NB4 (cell line): ENCODE measurements around the gene WDR76.
A peak's percentile ranks its signal among the peaks of the same experiment; 100 is the strongest.
"Not testable (repeated sequence)": the region's sequence is repeated elsewhere in the genome, so short reads cannot be mapped to it uniquely, and the experiment has no call there.

Source experiments
- DNase-seq: peaks from one replicate; pipeline ENCODE4 v3.0.0; 2010; ENCODE audit warnings: low read depth
- H3K4me3 ChIP-seq: one replicate; pipeline ENCODE4 v1.5.1; 2011; ENCODE audit warnings: mild to moderate bottlenecking, low read depth, low read length, moderate library complexity
- MYC ChIP-seq: IDR thresholded peaks from 2 replicates; pipeline ENCODE4 v1.6.1; 2011; ENCODE audit warnings: low read depth, low read length
- POLR2A ChIP-seq: IDR thresholded peaks from 2 replicates; pipeline ENCODE4 v1.6.1; 2011; ENCODE audit warnings: mild to moderate bottlenecking; ENCODE audit not compliant: insufficient read length; ENCODE audit errors: extremely low read depth
- TF ChIP-seq, protein P1 (sequence below): IDR thresholded peaks from 2 replicates; pipeline ENCODE4 v1.6.1; 2011; ENCODE audit warnings: low read depth, low read length
- TF ChIP-seq, protein P2 (sequence below): IDR thresholded peaks from one replicate; pipeline ENCODE4 v1.5.1; 2012; ENCODE audit warnings: low read depth, low read length

The WDR76 gene

DNA sequence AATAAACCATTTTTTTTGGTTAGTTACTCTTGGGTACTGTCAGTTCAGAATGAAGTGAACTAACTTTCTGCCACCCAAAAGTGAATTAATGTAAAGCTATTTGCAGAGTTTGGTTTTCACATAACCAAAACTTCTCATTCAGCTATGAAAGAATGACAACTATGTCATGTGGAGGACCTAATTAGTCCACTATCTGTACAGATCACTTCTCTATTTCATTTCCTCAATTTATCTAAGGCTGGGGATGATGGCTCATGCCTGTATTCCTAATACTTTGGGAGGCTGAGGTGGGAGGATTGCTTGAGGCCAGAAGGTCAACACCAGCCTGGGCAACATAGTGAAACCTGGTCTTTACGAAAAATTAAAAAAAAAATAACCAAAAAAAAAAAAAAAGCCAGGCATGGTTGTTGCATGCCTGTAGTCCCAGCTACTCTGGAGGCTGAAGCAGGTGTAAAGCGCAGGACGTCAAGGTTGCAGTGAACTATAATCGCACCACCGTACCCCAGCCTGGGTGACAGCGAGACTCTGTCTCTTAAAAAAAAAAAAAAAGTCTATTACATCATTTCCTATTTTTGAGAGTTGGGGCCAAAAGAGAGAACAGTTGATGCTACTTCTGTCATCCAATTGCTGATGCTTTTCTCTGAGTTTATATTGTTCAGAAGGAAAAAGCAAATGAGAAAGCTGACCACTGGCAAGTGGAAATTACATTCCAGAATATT, 17.7 kb upstream of the WDR76 start:
- no peak overlapping the region for H3K4me3 ChIP-seq
- TF ChIP-seq, protein P1, sequence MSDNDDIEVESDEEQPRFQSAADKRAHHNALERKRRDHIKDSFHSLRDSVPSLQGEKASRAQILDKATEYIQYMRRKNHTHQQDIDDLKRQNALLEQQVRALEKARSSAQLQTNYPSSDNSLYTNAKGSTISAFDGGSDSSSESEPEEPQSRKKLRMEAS, result no peak
- TF ChIP-seq POLR2A (no peak), MYC (no peak)
- TF ChIP-seq, protein P2, sequence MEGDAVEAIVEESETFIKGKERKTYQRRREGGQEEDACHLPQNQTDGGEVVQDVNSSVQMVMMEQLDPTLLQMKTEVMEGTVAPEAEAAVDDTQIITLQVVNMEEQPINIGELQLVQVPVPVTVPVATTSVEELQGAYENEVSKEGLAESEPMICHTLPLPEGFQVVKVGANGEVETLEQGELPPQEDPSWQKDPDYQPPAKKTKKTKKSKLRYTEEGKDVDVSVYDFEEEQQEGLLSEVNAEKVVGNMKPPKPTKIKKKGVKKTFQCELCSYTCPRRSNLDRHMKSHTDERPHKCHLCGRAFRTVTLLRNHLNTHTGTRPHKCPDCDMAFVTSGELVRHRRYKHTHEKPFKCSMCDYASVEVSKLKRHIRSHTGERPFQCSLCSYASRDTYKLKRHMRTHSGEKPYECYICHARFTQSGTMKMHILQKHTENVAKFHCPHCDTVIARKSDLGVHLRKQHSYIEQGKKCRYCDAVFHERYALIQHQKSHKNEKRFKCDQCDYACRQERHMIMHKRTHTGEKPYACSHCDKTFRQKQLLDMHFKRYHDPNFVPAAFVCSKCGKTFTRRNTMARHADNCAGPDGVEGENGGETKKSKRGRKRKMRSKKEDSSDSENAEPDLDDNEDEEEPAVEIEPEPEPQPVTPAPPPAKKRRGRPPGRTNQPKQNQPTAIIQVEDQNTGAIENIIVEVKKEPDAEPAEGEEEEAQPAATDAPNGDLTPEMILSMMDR, result no peak

DNA sequence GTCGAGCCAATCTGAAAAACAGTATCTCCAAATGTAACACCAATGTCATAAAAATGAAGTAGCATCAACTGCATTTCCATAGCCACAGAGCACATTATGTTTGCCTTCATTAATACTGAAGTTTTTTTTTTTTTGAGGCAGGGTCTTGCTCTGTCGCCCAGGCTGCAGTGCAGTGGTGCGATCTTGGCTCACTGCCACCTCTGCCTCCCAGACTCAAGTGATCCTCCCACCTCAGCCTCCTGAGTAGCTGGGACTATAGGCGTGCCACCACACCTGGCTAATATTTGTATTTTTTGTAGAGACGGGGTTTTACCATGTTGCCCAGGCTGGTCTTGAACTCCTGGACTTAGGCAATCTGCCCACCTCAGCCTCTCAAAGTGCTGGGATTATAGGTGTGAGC, 11.7 kb upstream of the WDR76 start:
- not testable (repeated sequence) for DNase-seq, H3K4me3 ChIP-seq

More for the DNA sequence above, 17.7 kb upstream of the WDR76 start:
- DNase-seq, result no peak

GRCh38 chr15:43821505-43821904, 5.3 kb upstream of the WDR76 start:
- TF ChIP-seq MYC (no peak), POLR2A (no peak)
- TF ChIP-seq, protein P2, result no peak
- TF ChIP-seq, protein P1, result no peak
- peak overlapping the region; percentile 37 for H3K4me3 ChIP-seq
- no peak for DNase-seq

DNA sequence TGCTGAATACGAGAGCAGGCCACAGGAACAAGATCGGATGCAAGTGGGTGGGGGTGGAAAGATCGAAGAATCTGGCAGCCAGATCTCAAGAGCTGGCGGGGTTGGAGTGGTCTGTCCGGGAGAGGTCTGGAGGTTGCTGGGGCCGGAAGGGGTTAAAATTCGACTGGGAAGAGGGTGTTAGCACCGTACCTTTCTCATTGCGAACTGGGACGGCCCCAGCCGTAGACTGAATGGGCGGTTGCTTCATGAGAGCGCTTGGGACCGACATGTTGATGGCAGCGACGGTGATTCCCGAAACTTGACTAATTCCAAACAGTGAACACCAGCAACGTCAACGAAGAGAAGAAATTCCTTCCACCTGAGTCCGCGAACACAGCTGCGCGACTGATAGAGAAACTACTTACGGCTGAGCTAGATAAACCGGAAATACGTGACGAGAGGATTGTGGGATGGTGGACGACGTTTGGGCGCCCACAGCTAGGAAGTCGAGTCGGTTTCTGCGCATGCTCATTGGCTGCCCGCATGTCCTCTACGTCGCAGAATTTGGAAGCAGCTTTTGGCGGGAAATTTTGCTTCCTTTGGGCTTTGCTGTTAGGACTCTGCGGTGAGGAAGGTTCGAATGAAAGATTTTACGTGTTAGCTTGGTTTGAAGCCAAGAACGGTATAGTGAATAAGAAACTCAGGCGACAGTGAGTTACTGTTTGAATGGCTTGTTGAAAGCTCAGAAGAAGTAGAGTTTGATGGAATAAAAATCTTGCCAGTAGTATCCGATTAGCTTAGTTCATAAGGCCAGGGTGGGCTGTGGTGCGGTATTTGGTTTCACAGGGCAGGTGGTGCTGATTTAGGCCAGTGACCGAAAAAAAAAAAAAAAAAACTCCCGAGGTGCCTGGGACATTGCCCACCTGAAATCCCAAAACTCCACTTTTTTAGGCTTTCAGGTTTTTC, 2.2 kb upstream of the WDR76 start, which contains the start of gene MFAP1:
TSS of gene MFAP1 (minus strand) at position 389 of the 945 bp plus-strand sequence. CDS start at position 268, 121 bp downstream.
- TF ChIP-seq POLR2A (peak; percentile 97), MYC (peak; percentile 88)
- TF ChIP-seq, protein P1, result peak; percentile 95
- TF ChIP-seq, protein P2, result no peak
- H3K4me3 ChIP-seq, result peak within 1 kb of the TSS; percentile 94
- peak; percentile 97 for DNase-seq

DNA sequence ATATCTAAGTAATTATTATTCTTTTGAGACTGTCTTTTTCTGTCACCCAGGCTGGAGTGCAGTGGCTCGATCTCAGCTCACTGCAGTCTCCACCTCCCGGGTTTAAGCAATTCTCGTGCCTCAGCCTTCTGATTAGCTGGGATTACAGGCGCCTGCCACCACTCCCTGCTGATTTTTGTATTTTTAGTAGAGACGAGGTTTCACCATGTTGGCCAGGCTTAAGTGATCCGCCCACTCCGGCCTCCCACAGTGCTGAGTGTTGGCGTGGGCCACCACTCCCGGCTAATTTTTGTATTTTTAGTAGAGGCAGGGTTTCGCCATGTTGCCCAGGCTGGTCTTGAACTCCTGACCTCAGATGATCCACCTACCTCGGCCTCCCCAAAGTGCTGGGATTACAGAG, 1.5 kb upstream of the WDR76 start:
- not testable (repeated sequence) for DNase-seq, H3K4me3 ChIP-seq

DNA sequence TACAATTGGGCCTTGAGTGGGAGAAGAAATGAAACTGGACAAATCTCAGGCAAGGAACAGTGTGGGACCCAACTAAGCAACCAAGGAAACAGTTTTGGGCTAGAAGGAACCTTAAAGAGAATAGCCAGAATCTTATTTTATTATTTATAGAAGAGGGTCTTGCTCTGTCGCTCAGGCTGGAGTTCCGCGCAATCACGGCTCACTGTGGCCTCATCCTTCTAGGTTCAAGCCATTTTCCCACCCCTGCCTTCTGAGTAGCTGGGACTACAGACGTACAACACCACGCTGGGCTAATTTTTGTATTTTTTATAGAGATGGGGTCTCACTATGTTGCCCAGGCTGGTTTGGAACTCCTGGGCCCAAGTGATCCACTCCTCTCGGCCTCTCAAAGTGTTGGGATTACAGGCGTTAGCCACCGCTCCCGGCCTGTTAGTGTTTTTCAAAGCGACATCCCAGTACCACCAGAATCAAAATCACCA, 734 bp upstream of the WDR76 start:
- DNase-seq, result no peak
- no peak overlapping the region for H3K4me3 ChIP-seq
- TF ChIP-seq MYC, result no peak
- no peak for TF ChIP-seq POLR2A
- TF ChIP-seq, protein P2, result no peak
- TF ChIP-seq, protein P1, result no peak
